ENCODE measurements around the gene ADNP. TPM values are rescaled to one million over a fixed set of nuclear protein-coding genes. Genes with fewer than 3 reads are reported as not detected.

Gene ADNP
- total RNA-seq, 4 donors from 2014 or later: 29.2 to 47.5 (median 32.8) TPM

GRCh38 chr20:50859161-50859560 is 72.1 kb downstream of the ADNP start:
- Histone ChIP-seq H3K27me3 (no peaks in the 10 kb centered on the region), H3K27ac (no peak overlapping the region), H3K36me3 (no peaks in the 10 kb centered on the region), H3K4me3 (no peak overlapping the region), H3K9me3 (no peaks in the 10 kb centered on the region), H3K4me1 (peaks cover 0 to 26% (median 3%) of the 10 kb centered on the region in 3 donors)
- TF ChIP-seq POLR2A (IDR thresholded peaks at IDR 0.05) (no peak), CTCF (IDR thresholded peaks at IDR 0.05) (no peak)
- intact Hi-C loops (cut with DNase I): no loop called here
- 82 to 90% methylated on average over 2 to 5 of the region's 10 CpGs for WGBS, 2 donors
- DNase-seq: no peak

GRCh38 chr20:50858525-50858924 is 72.7 kb downstream of the ADNP start:
- H3K4me1 ChIP-seq: peaks cover 0 to 26% (median 3%) of the 10 kb centered on the region in 3 donors
- no peak for DNase-seq
- no peak overlapping the region for H3K4me3 ChIP-seq
- WGBS, 2 donors: 92 to 98% methylated on average over 5 of the region's 5 CpGs
- no peaks in the 10 kb centered on the region for H3K27me3 ChIP-seq
- no peak overlapping the region for H3K27ac ChIP-seq
- H3K9me3 ChIP-seq: no peaks in the 10 kb centered on the region
- no peaks in the 10 kb centered on the region for H3K36me3 ChIP-seq
- intact Hi-C loops (cut with DNase I): no loop called here
- TF ChIP-seq POLR2A (IDR thresholded peaks at IDR 0.05): no peak
- TF ChIP-seq CTCF (IDR thresholded peaks at IDR 0.05): no peak

GRCh38 chr20:50857348-50857747 is 73.9 kb downstream of the ADNP start:
- Histone ChIP-seq H3K36me3 (no peaks in the 10 kb centered on the region), H3K9me3 (no peaks in the 10 kb centered on the region), H3K4me3 (no peak overlapping the region), H3K27me3 (no peaks in the 10 kb centered on the region), H3K4me1 (peaks cover 0 to 26% (median 3%) of the 10 kb centered on the region in 3 donors), H3K27ac (no peak overlapping the region)
- TF ChIP-seq CTCF (IDR thresholded peaks at IDR 0.05) (no peak), POLR2A (IDR thresholded peaks at IDR 0.05) (no peak)
- DNase-seq: no peak
- intact Hi-C loops (cut with DNase I): no loop called here
- 87 to 91% methylated on average over 3 to 6 of the region's 7 CpGs for WGBS, 2 donors

- H3K4me3 ChIP-seq: no peak overlapping the region
- intact Hi-C loops (cut with DNase I): no loop called here
- no peaks in the 10 kb centered on the region for H3K36me3 ChIP-seq
- peak overlapping the region in 1 of 4 donors; percentile 1 for H3K27ac ChIP-seq
- 64 to 76% methylated on average over 4 to 5 of the region's 5 CpGs for WGBS, 2 donors
- H3K4me1 ChIP-seq: peaks cover 0 to 26% (median 3%) of the 10 kb centered on the region in 3 donors
- TF ChIP-seq CTCF (IDR thresholded peaks at IDR 0.05) (no peak), POLR2A (IDR thresholded peaks at IDR 0.05) (no peak)
- no peaks in the 10 kb centered on the region for H3K9me3 ChIP-seq
- no peaks in the 10 kb centered on the region for H3K27me3 ChIP-seq
- no peak for DNase-seq
These were observed 74.7 kb downstream of the ADNP start for GRCh38 chr20:50856475-50857041.

GRCh38 chr20:50855498-50856474 is 75.5 kb downstream of the ADNP start:
- Histone ChIP-seq H3K27ac (peak overlapping the region in 2 of 4 donors; percentile 1 to 26), H3K9me3 (no peaks in the 10 kb centered on the region), H3K4me1 (peaks cover 0 to 31% (median 3%) of the 10 kb centered on the region in 3 donors), H3K27me3 (no peaks in the 10 kb centered on the region), H3K4me3 (no peak overlapping the region), H3K36me3 (no peaks in the 10 kb centered on the region)
- intact Hi-C loops (cut with DNase I): no loop called here
- no peak for DNase-seq
- WGBS, 2 donors: 49 to 67% methylated on average over 8 to 15 of the region's 23 CpGs
- TF ChIP-seq POLR2A (IDR thresholded peaks at IDR 0.05): no peak
- TF ChIP-seq CTCF (IDR thresholded peaks at IDR 0.05): no peak

Data from esophagus squamous epithelium (tissue), 5 donors.